ENCODE data around the gene NUDT22.

NUDT22 gene

GRCh38 chr11:64225608-64226506 lies at the start of gene NUDT22, which contains the start of gene TRPT1:
NUDT22 (plus strand) TSS chr11:64226274; CDS start chr11:64226653, 379 bp downstream.
TRPT1 (minus strand) TSS chr11:64226186; CDS start chr11:64225860, 326 bp downstream.
- DNase-seq = peak; percentile 98

DNA sequence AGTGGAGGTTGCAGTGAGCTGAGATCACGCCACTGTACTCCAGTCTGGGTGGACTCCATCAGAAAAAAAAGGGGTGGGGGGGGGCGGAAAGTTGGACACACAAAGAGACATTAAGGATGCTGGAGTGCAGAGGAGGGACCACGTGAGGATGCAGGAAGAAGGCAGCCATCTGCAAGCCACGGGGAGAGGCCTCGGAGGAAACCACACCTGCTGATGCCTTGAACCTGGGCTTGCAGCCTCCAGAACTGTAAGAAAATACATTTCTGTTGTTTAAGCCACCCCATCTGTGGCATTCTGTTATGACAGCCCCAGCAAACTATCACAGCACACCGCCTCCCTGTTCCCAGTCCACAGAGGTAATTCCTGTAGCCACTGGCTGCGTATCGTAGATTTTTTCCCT lies 49.3 kb upstream of the NUDT22 start:
- DNase-seq = no peak

GRCh38 chr11:64178203-64178602 lies 47.9 kb upstream of the NUDT22 start:
- DNase-seq = no peak

DNA sequence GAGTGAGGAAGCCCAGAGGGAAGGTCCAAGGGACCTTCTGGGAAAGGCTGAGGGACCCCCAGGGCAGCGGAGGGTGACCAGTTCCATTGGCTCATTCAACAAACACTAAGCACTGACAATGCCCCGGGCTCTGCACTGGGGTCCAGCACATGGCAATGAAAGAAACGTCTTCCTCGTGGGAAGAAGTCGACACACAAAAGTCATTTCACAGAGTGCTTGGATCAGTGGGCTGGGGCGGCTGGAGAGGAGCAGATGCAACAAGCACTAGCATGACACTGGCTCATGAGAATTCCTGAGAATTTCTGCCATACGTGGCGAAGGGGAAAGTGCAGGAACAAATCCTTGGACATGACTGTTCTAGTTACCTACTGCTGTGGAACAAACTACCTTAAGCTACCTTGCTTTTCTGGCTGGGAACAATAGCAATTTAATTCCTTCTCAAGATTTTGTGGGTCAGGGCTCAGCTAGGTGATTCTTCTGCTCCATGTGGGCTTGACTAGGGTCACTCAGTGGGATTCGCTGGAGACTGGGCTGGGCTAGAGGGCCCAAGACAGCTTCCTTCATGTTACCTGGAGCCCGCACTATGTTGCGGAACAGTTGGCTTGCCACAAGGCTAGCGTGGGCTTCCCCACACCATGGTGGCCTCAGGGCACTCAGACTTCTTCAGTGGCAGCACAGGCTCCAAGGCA lies 47.0 kb upstream of the NUDT22 start:
- DNase-seq = no peak

DNA sequence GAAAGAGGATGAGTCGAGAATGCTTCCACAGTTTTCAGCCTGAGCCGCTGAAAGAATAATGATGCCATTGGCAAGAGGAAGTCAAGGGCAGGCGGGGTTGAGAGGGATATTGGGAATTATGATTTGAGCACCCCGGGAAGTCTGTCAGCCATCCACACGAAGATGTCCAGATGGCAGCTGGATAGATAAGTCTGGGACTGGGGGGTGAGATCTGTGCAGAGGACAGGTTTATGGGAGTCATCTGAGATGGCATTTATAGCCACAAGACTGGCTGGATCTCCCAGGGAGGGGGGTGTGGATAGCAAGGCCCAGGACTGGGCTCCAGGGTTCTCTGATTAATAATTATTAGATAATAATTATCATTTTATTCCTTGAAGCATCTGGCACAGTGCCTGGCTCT lies 45.2 kb upstream of the NUDT22 start:
- no peak for DNase-seq

- DNase-seq = peak; percentile 68
Measured at GRCh38 chr11:64181506-64182411, 44.3 kb upstream of the NUDT22 start.

DNA sequence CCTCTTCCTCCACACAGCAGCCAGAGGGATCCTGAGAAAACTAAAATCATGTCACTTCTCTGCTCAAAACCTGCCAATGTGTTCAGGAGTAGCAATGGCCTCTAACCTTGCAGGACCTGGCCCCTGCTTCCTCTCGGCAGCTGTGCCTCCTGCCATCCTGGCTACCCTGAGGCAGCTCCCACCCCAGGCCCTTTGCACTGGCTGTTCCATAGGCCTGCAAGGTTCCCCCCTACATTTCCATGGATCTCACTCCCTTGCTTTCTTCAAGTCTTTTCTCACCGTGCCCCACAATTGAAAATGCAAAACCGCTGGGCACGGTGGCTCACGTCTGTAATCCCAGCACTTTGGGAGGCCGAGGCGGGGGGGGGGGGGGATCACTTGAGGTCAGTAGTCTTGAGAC lies 42.2 kb upstream of the NUDT22 start:
- DNase-seq = no peak

- no peak for DNase-seq
Measured at GRCh38 chr11:64185175-64185692, 40.8 kb upstream of the NUDT22 start.

GRCh38 chr11:64185693-64186491 lies 40.2 kb upstream of the NUDT22 start, which contains the start of gene STIP1:
STIP1 (plus strand) TSS chr11:64186171; CDS start chr11:64186262, 91 bp downstream.
- DNase-seq = peak; percentile 100

DNA sequence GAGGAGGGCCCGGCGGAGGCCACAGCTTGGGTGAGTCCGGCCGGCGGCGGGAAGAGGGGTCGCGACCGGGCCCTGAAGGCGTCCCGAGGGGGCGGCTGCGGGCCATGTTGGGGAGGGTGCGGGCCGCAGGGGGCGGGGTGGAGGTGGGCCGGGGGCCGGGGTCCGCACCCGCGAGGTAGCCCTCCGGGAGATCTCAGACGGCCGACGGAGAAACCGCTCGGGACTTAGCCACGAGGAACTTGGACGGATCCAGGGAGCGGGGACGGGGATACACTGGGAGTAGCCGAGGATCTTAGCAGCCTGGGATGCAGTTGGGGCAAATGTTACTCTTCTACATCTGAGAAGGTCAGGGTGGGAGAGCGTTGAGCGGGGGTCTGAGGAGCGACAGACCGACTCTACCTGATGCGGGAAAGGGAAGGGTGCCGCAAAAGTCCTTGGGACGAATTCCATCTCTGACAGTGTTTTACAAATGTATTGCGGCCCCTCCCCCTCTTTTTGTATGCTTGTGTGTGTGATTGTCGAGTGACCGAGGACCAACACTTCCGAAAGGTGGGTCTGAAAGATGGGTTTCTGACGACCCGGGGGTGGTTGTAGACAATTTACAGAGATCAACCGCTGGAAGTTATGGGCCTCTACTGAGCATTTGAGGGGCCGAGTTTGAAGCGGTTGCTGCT lies 39.4 kb upstream of the NUDT22 start:
- DNase-seq = peak; percentile 80

GRCh38 chr11:64192434-64192833 lies 33.6 kb upstream of the NUDT22 start:
- DNase-seq = no peak

GRCh38 chr11:64196626-64197025 lies 29.4 kb upstream of the NUDT22 start:
- no peak for DNase-seq

- no peak for DNase-seq
Measured at GRCh38 chr11:64198511-64198910, 27.6 kb upstream of the NUDT22 start.

GRCh38 chr11:64201543-64201942 lies 24.5 kb upstream of the NUDT22 start:
- no peak for DNase-seq

DNA sequence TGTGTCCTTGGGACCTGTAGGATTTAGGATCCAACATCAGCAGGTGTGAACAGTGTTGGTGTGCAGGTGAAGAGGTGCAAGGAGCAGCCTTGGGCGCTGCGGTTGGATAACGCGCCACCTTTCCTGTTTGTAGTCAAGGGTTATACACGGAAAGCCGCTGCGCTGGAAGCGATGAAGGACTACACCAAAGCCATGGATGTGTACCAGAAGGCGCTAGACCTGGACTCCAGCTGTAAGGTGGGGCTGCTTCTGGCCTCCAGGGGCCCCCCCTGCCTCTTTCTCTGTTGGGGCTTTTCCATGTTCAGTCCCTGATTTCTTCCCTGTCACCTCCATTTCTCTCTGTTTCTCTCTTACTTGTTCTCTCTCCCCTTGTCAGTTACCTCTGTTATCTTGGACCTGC lies 23.1 kb upstream of the NUDT22 start:
- no peak for DNase-seq

GRCh38 chr11:64203421-64204079 lies 22.5 kb upstream of the NUDT22 start:
- no peak for DNase-seq

DNA sequence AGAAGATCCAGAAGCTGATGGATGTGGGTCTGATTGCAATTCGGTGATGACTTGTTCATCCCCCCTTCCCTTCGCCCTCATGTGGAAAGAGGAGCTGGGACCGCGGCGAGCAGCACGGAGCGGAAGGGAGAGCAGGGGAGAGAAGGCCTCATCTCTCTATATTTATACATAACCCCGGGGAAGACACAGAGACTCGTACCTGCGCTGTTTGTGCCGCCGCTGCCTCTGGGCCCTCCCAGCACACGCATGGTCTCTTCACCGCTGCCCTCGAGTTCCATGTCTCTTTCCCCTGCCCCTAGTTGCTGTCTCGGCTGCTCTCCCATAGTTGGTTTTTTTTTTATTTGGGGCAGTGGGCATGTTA lies 22.0 kb upstream of the NUDT22 start:
- DNase-seq = no peak

- peak; percentile 92 for DNase-seq
Measured at GRCh38 chr11:64204464-64204989, 21.5 kb upstream of the NUDT22 start.

DNA sequence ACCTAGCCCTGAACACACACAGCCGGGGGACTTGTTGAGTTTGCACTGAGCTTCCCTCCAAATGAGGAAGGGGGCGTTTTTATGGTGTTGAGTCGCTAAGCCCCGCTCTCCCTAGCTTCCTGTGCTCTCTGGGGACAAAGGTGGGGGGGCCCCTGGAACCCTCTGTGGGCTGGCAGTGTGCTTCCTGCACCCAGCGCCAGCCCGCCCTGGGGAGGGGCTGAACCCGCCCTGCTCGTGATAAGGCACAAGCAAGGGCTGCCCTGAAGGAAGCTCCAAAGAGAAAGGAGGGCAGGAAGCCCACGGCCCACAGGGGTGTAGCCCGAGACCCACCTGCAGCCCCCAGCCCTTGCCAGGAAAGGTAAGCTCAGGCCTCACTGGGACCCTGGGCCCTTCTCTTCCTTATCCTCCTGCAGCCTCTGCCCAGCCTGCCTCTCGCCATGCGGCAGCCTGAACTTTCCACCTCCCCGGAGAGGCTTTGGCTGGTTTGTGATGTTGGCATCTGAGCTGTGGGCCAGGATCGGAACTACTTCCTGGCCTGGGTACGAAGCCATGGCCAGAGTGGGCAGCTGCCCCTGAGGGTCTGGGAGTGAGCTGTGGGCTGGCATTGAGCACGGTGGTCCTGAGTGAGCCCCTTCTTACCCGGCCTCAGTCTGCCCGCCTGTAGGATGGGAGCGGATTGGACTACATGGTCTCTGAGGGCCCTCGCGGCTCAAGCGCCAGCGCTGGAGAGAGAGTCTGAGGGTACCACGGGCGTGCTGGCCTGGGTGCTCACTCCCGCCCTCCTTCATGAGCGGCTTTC lies 19.4 kb upstream of the NUDT22 start, which contains the start of gene FERMT3:
FERMT3 (plus strand) TSS at position 265 of the 799 bp plus-strand sequence. CDS start 644 bp downstream, outside the sequence.
- peak; percentile 89 for DNase-seq
